Breast epithelium (tissue), 3 donors: ENCODE results near the gene MAPK14.

Experiments used
- POLR2A ChIP-seq: fragments of 450-650 bp; IDR thresholded peaks from one replicate; pipeline ENCODE4 v1.6.1; 2016; ENCODE audit warnings: antibody characterized with exemption, mild to moderate bottlenecking, moderate library complexity
- TF ChIP-seq, protein P1 (sequence below), 3 donors: fragments of 450-650 bp; IDR thresholded peaks; one replicate each; pipeline ENCODE4 v1.5.1; 2016 to 2017; ENCODE audit warnings: antibody characterized with exemption in 3 of 3, mild to moderate bottlenecking in 3 of 3, moderate library complexity in 3 of 3

DNA sequence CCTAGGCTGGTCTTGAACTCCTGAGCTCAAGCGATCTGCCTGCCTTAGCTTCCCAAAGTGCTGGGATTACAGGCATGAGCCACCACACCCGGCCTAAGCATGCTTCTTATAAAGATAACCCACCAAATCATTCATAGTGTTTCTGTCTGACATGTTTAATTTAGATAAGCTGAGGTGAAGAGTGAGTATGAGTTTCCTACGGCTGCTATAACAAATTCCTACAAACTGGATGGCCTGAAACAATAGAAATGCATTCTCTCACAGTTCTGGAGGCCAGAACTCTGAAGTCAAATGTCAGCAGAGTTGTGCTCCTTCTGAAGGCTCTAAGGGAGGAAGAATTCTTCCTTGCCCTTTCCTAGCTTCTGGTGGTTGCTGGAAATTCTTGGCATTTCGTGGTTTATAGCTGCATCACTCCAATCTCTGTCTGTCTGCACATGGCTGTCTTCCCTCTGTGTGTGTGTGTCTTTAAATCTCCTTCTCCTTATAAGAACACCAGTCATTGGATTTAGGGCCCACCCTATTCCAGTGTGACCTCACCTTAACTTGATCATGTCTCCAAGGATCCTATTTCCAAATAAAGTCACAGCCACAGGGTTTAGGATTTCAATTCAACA is 132.6 kb downstream of the MAPK14 start:
- TF ChIP-seq, protein P1, sequence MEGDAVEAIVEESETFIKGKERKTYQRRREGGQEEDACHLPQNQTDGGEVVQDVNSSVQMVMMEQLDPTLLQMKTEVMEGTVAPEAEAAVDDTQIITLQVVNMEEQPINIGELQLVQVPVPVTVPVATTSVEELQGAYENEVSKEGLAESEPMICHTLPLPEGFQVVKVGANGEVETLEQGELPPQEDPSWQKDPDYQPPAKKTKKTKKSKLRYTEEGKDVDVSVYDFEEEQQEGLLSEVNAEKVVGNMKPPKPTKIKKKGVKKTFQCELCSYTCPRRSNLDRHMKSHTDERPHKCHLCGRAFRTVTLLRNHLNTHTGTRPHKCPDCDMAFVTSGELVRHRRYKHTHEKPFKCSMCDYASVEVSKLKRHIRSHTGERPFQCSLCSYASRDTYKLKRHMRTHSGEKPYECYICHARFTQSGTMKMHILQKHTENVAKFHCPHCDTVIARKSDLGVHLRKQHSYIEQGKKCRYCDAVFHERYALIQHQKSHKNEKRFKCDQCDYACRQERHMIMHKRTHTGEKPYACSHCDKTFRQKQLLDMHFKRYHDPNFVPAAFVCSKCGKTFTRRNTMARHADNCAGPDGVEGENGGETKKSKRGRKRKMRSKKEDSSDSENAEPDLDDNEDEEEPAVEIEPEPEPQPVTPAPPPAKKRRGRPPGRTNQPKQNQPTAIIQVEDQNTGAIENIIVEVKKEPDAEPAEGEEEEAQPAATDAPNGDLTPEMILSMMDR (IDR thresholded peaks at IDR 0.05): no peak
- no peak for TF ChIP-seq POLR2A
